HG02642 (cell line): ENCODE measurements around the gene CRHR1.

Experiments used
- ATAC-seq: cut with Tn5 transposase; IDR thresholded peaks from one replicate; pipeline ENCODE4 v1.9.1; 2021; ENCODE audit warnings: mild to moderate bottlenecking; ENCODE audit not compliant: unreplicated experiment, poor library complexity

CRHR1 gene

GRCh38 chr17:45757431-45758218 is 26.5 kb upstream of the CRHR1 start:
- ATAC-seq, result no peak

DNA sequence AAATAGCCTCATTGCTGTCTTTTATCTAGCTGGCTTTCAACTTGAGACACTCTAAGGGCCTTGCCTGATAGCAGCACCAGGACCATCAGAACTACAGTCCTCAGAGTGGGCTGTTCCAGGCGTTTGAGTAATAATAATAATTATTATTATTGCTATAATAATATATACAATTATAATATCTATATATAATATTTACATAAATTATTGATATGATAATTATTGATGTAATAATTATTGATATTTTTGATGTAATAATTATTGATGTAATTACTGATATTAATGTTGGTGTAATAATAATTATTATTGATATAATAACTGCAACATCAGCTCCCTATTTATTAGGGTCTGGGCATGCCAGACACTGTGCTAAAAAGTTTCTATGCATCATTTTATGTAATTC is 25.6 kb upstream of the CRHR1 start:
- no peak for ATAC-seq

DNA sequence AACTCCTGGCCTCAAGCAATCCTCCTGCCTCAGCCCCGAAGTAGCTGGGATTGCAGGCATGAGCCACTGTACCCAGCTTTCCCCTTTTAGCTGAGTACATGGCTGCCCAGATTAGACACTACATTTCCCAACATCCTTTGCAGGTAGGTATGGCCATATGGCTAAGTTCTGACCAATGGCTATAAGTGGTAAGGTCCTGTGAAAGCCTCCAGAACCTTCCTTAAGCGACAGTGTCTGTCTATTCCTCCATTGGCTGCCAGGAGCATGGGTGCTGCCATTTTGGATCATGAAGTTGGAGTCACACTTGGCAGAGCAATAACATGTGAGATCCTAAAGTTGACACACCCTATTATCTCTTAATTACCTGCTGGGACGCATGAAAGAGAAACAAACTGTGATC is 24.4 kb upstream of the CRHR1 start:
- no peak for ATAC-seq

- ATAC-seq, result no peak
These were observed 22.1 kb upstream of the CRHR1 start for GRCh38 chr17:45761957-45762565.

- ATAC-seq, result no peak
These were observed 20.9 kb upstream of the CRHR1 start for GRCh38 chr17:45763182-45763581.

GRCh38 chr17:45764479-45764878 is 19.6 kb upstream of the CRHR1 start:
- ATAC-seq, result no peak

DNA sequence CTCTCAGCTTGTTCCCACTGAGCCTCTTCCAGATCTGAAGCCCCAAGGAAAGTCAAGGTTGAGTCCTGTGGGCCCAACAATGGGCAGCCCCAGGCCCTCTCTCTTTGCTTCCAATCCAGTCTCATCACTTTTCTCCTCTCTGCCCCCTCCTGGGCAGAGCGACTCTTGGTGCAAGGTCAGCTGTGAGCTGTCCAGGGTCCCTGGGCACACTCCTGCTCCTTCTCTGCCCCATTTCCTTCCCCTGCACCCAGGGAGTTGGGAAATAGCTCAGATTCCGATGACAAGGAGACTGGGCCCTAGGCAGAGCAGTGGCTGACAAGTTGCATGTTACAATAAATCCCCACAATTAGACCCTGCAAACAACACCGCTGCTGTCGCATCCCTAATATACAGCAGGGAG is 16.1 kb upstream of the CRHR1 start:
- no peak for ATAC-seq

- no peak for ATAC-seq
These were observed 13.4 kb upstream of the CRHR1 start for GRCh38 chr17:45770632-45771270.

DNA sequence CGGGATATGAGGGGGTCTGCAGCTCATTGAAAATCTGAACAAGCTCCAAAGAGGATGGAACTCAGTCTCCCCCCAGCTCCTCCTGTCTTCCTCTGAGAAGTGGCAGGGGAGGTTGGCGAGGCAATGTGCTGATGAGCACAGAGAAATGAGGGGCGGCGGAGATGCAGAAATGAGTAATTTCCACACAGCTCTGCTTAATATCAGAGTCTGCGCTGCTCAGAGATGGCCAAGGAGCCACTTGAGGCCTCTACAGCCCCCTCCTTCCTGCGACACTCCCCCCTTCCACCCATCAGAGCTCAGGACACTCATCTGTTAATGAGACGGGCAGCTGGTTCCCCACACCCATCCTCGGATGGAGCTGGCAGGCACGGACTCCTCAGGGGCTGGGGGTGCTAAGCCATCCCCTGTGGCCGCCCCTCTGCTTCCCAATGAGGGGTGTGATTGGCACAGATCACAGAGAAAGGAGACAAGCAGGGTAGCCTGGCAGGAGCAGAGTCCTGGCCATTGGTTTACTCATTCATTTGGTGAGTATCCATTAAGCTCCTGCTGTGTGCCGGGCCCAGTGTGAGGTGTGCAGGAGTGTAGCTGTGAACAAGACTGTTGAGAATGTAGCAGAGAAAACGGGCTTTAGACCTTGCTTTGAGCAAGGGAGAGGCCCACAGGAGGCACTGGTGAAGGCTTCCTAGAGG is 12.7 kb upstream of the CRHR1 start:
- no peak for ATAC-seq

- no peak for ATAC-seq
These were observed 9.0 kb upstream of the CRHR1 start for GRCh38 chr17:45775148-45775547.

- ATAC-seq, result no peak
These were observed 8.5 kb upstream of the CRHR1 start for GRCh38 chr17:45775576-45776011.

DNA sequence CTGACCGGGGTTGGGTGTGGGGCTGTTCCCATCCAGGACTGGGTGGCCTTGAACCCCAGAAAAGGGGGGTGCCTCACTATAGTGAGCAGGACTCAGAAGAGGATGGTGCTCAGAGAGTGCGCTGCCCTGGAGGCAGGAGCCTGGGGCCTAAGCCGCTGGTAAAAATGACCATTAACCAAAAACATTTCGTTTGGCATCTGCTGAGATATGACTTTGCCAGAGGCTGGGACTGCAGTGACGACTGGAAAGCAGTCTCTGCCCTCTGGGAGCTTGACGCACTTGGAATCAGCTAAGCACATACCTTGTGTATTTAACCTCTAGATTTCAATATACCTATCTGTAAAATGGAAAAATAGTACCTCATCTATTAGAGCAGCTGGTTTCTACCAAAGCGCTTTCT is 7.2 kb upstream of the CRHR1 start:
- no peak for ATAC-seq

DNA sequence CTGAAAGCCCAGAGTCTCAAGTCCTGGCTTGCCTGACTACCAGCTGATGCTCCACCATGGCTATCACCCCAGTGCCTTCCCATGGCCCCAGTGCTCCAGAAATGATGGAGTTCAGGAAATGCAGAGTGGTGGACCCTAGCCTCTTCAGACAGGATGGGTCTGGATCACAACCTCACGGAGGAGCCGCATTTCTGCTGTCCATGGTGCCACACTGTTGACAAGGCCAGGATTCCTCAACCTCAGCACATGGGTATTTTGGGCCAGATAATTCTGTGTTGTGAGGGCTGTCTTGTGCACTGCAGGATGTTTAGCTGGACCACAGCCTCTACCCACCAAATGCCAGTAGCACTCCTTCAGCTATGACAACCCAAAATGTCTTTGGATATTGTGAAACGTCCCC is 6.7 kb upstream of the CRHR1 start:
- no peak for ATAC-seq

- no peak for ATAC-seq
These were observed 3.2 kb upstream of the CRHR1 start for GRCh38 chr17:45780921-45781320.

- no peak for ATAC-seq
These were observed 1.1 kb upstream of the CRHR1 start for GRCh38 chr17:45782889-45783592.

DNA sequence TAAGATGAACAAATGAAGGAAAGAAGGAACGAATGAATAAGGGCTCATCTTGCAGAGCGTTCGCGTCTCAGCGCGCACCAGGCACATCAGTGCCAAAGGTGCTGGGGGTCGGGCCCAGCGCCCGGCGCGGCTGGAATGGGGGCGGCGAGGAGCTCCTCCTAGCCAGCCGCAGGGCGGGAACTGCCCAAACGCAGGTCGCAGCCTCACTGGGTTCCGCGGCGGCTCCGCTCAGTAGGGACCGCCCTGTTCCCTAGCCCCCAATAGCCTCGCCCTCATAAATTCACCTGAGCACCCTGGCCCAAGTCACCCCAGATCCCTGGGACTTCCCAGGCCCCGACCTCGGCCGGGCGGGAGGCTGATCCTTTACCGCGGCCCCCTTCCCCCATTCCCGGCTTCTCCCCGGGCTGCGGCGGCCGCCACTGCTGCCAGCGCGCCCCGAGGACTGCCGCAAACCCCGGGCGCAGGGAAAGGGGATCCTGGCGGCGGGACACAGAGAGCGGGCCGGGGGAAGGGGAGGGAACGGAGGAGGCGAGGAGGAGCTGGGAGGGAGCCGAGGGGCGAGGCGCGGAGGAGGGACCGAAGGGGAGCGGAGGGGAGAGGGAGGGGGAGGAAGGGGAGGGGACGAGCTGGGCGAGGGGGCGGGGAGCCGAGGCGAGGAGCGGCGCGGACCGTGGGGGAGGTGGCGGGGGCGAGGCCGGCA is 377 bp upstream of the CRHR1 start:
- ATAC-seq, result no peak

DNA sequence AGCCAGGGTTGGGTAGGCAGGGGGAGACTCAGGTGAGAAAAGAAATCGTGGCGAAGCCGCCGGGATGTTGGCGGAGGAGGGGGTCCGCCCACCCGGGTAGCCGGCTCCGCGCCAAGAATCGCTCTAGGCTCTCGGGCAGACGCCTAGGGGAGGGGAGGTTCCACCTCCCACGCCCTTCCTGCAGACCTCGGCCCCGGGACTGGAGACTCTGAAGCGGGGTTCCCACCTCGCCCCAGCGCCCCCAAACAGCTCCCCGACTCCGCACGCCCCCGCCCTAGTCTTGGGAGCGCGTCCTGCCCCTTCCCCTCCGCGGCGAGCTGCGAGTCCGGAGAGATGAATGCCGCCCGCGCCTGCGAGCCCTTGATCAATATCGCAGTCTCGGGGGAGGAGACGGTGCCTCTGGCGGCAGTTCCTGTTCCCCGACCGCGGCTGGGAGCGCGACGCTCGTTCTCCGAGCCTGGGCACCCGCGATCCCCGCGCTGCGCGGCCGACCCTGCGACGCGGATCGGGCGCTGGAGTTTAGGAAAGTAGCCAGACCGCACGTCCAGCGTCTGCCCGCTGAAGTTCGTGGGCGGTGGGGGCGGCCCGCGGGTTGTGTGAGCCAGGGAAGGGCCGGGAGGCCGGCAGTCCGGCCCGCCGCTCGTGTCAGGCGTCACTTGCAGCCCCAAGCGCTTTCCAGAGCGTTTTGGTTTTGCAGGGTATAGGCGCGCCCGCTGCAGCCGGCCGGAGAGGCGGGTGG is 790 bp downstream of the CRHR1 start:
- ATAC-seq, result no peak

GRCh38 chr17:45785480-45786193 is 1.5 kb downstream of the CRHR1 start:
- ATAC-seq, result no peak

DNA sequence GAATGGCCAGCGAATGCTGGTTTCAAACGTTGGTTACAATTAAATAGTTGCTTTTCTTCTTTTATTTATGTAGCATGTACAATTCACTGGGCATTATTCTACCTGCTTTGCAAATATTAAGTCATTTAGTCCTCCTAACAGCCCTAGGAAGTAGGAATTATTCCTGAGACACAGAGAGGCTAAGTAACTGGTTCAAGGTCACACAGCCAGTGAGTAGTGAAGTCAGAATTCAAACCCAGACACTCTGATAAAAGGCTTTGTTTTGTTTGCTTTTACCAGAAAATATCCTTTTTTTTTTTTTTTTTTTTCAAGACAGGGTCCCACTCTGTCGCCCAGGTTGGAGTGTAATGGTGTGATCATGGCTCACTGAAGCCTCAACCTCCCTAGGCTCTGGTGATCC is 2.2 kb downstream of the CRHR1 start:
- ATAC-seq, result no peak
